Pancreas (tissue), 10 donors: ENCODE results near the gene WBP1L. TPM values are rescaled to one million over a fixed set of nuclear protein-coding genes. Genes with fewer than 3 reads are reported as not detected.
"Not testable (repeated sequence)": the region's sequence is repeated elsewhere in the genome, so short reads cannot be mapped to it uniquely, and the experiment has no call there.

ENCODE experiments used
- ATAC-seq, 4 donors: fragments of 200-7000 bp; cut with Tn5 transposase; one replicate each; pipeline versions ENCODE4 v1.8.0 to v1.9.1; 2020; ENCODE audit warnings: mild to moderate bottlenecking in 4 of 4, moderate library complexity in 4 of 4
- DNase-seq, 6 donors: peaks; one replicate each; pipeline ENCODE4 v3.0.0-alpha.2; 2020
- FAIRE-seq: peaks from 2 replicates; lab custom pipeline; 2012; peaks lifted over from hg19 to GRCh38; lab: Jason Lieb, UNC
- H3K27ac ChIP-seq, 4 donors: fragments of 200-600 bp; sonication (generic); 1 replicate in 3 of 4; 2 replicates in 1 of 4; pipeline versions ENCODE4 v1.5.0 to v1.8.0; 2020
- H3K27me3 ChIP-seq, 4 donors: fragments of 200-600 bp; one replicate each; pipeline ENCODE4 v1.8.0; 2021
- H3K36me3 ChIP-seq, 3 donors: fragments of 200-600 bp; sonication (generic) in 1 of 3; one replicate each; pipeline versions ENCODE4 v1.5.0 to v1.8.0; 2020 to 2021
- H3K4me1 ChIP-seq, 3 donors: fragments of 200-600 bp; one replicate each; pipeline ENCODE4 v1.8.0; 2021
- H3K4me3 ChIP-seq, 4 donors: fragments of 200-600 bp; sonication (generic) in 2 of 4; one replicate each; pipeline versions ENCODE4 v1.5.0 to v1.8.0; 2020 to 2021
- H3K9me3 ChIP-seq, 4 donors: fragments of 200-600 bp; one replicate each; pipeline ENCODE4 v1.8.0; 2021
- CTCF ChIP-seq, 4 donors: fragments of 200-600 bp; sonication (generic) in 3 of 4; IDR thresholded peaks; one replicate each; pipeline versions ENCODE4 v1.5.0 to v1.8.0; 2021; ENCODE audit warnings: antibody characterized with exemption in 4 of 4
- WGBS, 2 donors: extraction: QIAGEN DNeasy Blood & Tissue Kit; methylation state at CpG; one replicate each; pipeline ENCODE4 v1.1.7; 2013; 5-methylcytosine and 5-hydroxymethylcytosine counted together
- intact Hi-C, 3 donors: fragments of 100-400 bp; cut with DNase I; formaldehyde crosslinking; loops; one replicate each; pipeline versions ENCODE4 v1.11.1 to v1.14.2; 2022
- polyA plus RNA-seq, 2 donors: library from polyadenylated mRNA; stranded (reverse); fragments of 200-250 nt; gene quantifications; one replicate each; pipeline ENCODE4 v1.2.3, GENCODE V29; 2013
- total RNA-seq, 6 donors: library from RNA; stranded (reverse); fragmentation: NEBNext Ultra II Directional in 4 of 6; extraction: Animal tissue kit (Norgen Biotek cat#: 25700) in 4 of 6; gene quantifications; one replicate each; pipeline versions ENCODE4 v1.2.1 to v1.2.4, GENCODE V29; 2021 to 2023
- donor health status: healthy with polysubstance abuse.
- donor health status: DM: no; HTN: no; CAD: no; lungs with moderate emphysema.
- donor health status: DM: no; HTN: no; CAD: no.
- donor health status: control.
- donor health status: control.
- donor health status: Bipolar disorder and iron deficiency.
- donor health status: DM: yes; HTN: yes; CAD: no.
- donor health status: DM: no; HTN: no; CAD: no.
- donor health status: DM: no; HTN: no; CAD: no.
- donor health status: DM: yes; HTN: yes; CAD: no.

WBP1L gene
- total and polyA plus RNA-seq, 8 donors = 9.0 to 27.3 (median 10.8) TPM

- intact Hi-C loops = loop anchor here in 2 of 3 donors (5.0 to 10.0 kb wide), 3 partner anchors 51 to 336 kb away; no protein-coding TSS in a partner anchor
Observed at GRCh38 chr10:102738692-102739121, 5.0 kb upstream of the WBP1L start.

GRCh38 chr10:102740229-102740628 lies 3.5 kb upstream of the WBP1L start:
- H3K36me3 ChIP-seq = no peaks in the 10 kb centered on the region
- H3K4me3 ChIP-seq = no peak overlapping the region
- H3K4me1 ChIP-seq = peaks cover under 1 to 6% (median 3%) of the 10 kb centered on the region in 3 donors
- no peaks in the 10 kb centered on the region for H3K9me3 ChIP-seq
- intact Hi-C loops = no loop called here
- FAIRE-seq (no peak), DNase-seq (no peak), ATAC-seq (no peak)
- TF ChIP-seq CTCF (IDR thresholded peaks at IDR 0.05) = no peak
- no peaks in the 10 kb centered on the region for H3K27me3 ChIP-seq
- 84 to 94% methylated on average over 2 of the region's 2 CpGs for WGBS, 2 donors
- H3K27ac ChIP-seq = no peak overlapping the region

More at GRCh38 chr10:102738692-102739121, 5.0 kb upstream of the WBP1L start:
- no peaks in the 10 kb centered on the region for H3K27me3 ChIP-seq
- H3K9me3 ChIP-seq = no peaks in the 10 kb centered on the region
- ATAC-seq (no peak), FAIRE-seq (no peak), DNase-seq (no peak)
- no peak for TF ChIP-seq CTCF (IDR thresholded peaks at IDR 0.05)
- H3K4me3 ChIP-seq = no peak overlapping the region
- H3K36me3 ChIP-seq = no peaks in the 10 kb centered on the region
- H3K27ac ChIP-seq = no peak overlapping the region
- no peaks in the 10 kb centered on the region for H3K4me1 ChIP-seq

- Histone ChIP-seq H3K4me3 (no peak overlapping the region), H3K36me3 (no peaks in the 10 kb centered on the region), H3K9me3 (no peaks in the 10 kb centered on the region), H3K27ac (no peak overlapping the region), H3K27me3 (no peaks in the 10 kb centered on the region), H3K4me1 (peaks cover 14 to 21% (median 14%) of the 10 kb centered on the region in 3 donors)
- intact Hi-C loops = no loop called here
- no peak for ATAC-seq
- no peak for FAIRE-seq
- 24 to 39% methylated on average over 2 of the region's 2 CpGs for WGBS, 2 donors
- TF ChIP-seq CTCF (IDR thresholded peaks at IDR 0.05) = no peak
- DNase-seq = no peak
Observed at GRCh38 chr10:102741726-102742237, 2.0 kb upstream of the WBP1L start.

- WGBS, 2 donors = 92 to 95% methylated on average over 5 of the region's 5 CpGs
- ATAC-seq, H3K9me3 ChIP-seq, H3K36me3 ChIP-seq, DNase-seq, FAIRE-seq, H3K27me3 ChIP-seq, H3K4me3 ChIP-seq, intact Hi-C loops, H3K27ac ChIP-seq: not testable (repeated sequence)
- H3K4me1 ChIP-seq = peaks cover 14 to 21% (median 16%) of the 10 kb centered on the region in 3 donors
Observed at GRCh38 chr10:102742313-102742712, 1.4 kb upstream of the WBP1L start.

- H3K27me3 ChIP-seq = no peaks in the 10 kb centered on the region
- intact Hi-C loops = no loop called here
- H3K4me1 ChIP-seq = peaks cover 14 to 21% (median 16%) of the 10 kb centered on the region in 3 donors
- H3K36me3 ChIP-seq = no peaks in the 10 kb centered on the region
- 23 to 31% methylated on average over 7 of the region's 7 CpGs for WGBS, 2 donors
- no peak overlapping the region for H3K27ac ChIP-seq
- no peak for FAIRE-seq
- DNase-seq = no peak
- ATAC-seq = no peak
- H3K4me3 ChIP-seq = peak overlapping the region in 2 of 4 donors; percentile 26 to 91
- no peak for TF ChIP-seq CTCF (IDR thresholded peaks at IDR 0.05)
- no peaks in the 10 kb centered on the region for H3K9me3 ChIP-seq
Observed at GRCh38 chr10:102743078-102743587, 615 bp upstream of the WBP1L start.
